KMS-11 (cell line): ENCODE data around the gene VWA3B.
"Not testable (repeated sequence)": the region's sequence is repeated elsewhere in the genome, so short reads cannot be mapped to it uniquely, and the experiment has no call there.

Source experiments
- H2AFZ ChIP-seq: fragments of 200-600 bp; sonication (generic); 2 replicates; pipeline ENCODE4 v1.6.1; 2016; ENCODE audit warnings: antibody characterized with exemption, mixed run types, low read depth
- H3K27ac ChIP-seq: fragments of 200-600 bp; sonication (generic); 2 replicates; pipeline ENCODE4 v1.6.1; 2016; ENCODE audit warnings: mild to moderate bottlenecking, mixed run types
- H3K27me3 ChIP-seq: fragments of 200-600 bp; sonication (generic); 2 replicates; pipeline ENCODE4 v1.6.1; 2017; ENCODE audit warnings: mild to moderate bottlenecking, low read depth, mixed run types, moderate library complexity; ENCODE audit not compliant: insufficient read depth
- H3K36me3 ChIP-seq: fragments of 200-600 bp; sonication (generic); 2 replicates; pipeline ENCODE4 v1.6.1; 2017; ENCODE audit warnings: mild to moderate bottlenecking, mixed run types; ENCODE audit not compliant: insufficient read depth
- H3K4me1 ChIP-seq: fragments of 200-600 bp; sonication (generic); 2 replicates; pipeline ENCODE4 v1.6.1; 2016; ENCODE audit warnings: mild to moderate bottlenecking, low read depth, mixed run types; ENCODE audit not compliant: poor library complexity, severe bottlenecking
- H3K4me2 ChIP-seq: fragments of 200-600 bp; sonication (generic); 2 replicates; pipeline ENCODE4 v1.7.0; 2016; ENCODE audit warnings: mild to moderate bottlenecking, mixed run types
- H3K4me3 ChIP-seq: fragments of 200-600 bp; sonication (generic); IDR thresholded peaks from 2 replicates; pipeline ENCODE4 v1.6.1; 2017; ENCODE audit warnings: low read depth, low read length, mixed read lengths; ENCODE audit not compliant: insufficient read depth
- H3K79me2 ChIP-seq: fragments of 200-600 bp; sonication (generic); 2 replicates; pipeline ENCODE4 v1.6.1; 2016; ENCODE audit warnings: low read depth, mixed run types; ENCODE audit not compliant: insufficient read depth
- H3K9ac ChIP-seq: fragments of 200-600 bp; sonication (generic); 2 replicates; pipeline ENCODE4 v1.6.1; 2016; ENCODE audit warnings: mild to moderate bottlenecking, mixed run types
- H4K20me1 ChIP-seq: fragments of 200-600 bp; sonication (generic); 2 replicates; pipeline ENCODE4 v1.6.1; 2016; ENCODE audit warnings: mild to moderate bottlenecking, mixed run types; ENCODE audit not compliant: insufficient read depth
- TF ChIP-seq, protein P1 (sequence below): fragments of 200-600 bp; sonication (generic); conservative IDR thresholded peaks from 2 replicates; pipeline ENCODE4 v1.6.1; 2017; ENCODE audit warnings: low read depth, mild to moderate bottlenecking, antibody characterized with exemption, low read length, moderate library complexity, mixed read lengths

The VWA3B gene

DNA sequence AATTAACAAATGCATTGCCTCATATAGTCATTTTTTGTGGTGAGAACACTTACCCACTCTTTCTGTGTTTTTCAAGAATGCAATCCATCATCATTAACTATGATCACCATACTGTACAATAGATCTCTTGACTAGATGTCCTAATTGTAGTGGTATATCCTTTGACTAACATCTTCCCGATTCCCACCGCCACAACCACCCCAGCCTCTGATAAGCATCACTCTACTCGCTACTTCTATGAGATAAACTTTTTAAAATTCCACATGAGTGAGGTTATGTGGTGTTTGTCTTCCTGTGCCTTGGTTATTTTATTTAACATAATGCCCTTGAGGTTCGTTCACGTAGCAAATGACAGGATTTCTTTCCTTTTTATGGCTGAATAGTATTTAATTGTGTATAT is 6.6 kb downstream of the VWA3B start:
- Histone ChIP-seq H3K27ac (no peak overlapping the region), H3K36me3 (no peaks in the 10 kb centered on the region), H3K9ac (no peak overlapping the region), H4K20me1 (no peaks in the 10 kb centered on the region), H3K4me3 (no peak overlapping the region), H2AFZ (no peak overlapping the region), H3K4me1 (no peaks in the 10 kb centered on the region), H3K4me2 (no peak overlapping the region), H3K27me3 (no peaks in the 10 kb centered on the region), H3K79me2 (no peaks in the 10 kb centered on the region)
- TF ChIP-seq, protein P1, sequence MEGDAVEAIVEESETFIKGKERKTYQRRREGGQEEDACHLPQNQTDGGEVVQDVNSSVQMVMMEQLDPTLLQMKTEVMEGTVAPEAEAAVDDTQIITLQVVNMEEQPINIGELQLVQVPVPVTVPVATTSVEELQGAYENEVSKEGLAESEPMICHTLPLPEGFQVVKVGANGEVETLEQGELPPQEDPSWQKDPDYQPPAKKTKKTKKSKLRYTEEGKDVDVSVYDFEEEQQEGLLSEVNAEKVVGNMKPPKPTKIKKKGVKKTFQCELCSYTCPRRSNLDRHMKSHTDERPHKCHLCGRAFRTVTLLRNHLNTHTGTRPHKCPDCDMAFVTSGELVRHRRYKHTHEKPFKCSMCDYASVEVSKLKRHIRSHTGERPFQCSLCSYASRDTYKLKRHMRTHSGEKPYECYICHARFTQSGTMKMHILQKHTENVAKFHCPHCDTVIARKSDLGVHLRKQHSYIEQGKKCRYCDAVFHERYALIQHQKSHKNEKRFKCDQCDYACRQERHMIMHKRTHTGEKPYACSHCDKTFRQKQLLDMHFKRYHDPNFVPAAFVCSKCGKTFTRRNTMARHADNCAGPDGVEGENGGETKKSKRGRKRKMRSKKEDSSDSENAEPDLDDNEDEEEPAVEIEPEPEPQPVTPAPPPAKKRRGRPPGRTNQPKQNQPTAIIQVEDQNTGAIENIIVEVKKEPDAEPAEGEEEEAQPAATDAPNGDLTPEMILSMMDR = no peak

DNA sequence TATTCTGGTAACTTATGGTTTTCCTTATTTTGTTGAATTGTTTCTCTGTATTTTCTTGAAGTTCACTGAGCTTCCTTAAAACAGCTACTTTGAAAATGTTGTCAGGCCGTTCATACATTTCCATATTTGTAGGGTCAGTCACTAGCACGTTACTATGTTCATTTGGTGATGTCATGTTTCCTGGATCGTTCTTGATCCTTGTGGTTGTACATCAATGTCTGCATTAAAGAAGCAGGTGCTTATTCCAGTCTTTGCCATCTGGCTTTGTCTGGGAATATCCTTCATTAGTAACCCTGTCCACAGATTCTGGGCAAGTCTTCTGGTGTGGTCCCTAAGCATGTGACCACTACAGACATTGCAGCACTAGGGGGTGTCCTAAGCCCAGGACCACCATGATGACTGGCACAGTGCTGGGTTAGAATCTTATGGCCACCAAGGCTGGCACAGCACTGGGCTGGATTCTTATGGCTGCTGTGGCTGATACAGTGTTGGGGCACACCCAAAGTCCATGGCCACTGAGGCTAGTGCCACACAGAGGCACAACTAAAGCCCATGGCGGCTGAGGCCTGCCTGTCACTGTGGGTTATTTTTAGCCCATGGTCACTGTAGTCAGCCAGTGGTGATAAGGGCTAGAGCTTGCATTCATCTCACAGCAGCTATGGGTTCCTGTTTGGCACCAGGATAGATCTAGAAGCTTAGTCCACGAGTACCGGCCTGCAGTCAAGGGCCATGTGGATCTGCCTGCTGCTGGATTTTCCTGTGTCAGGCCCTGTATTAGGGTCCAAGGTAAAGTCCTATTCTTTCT is 13.2 kb downstream of the VWA3B start:
- Histone ChIP-seq H3K79me2 (no peaks in the 10 kb centered on the region), H3K27ac (no peak overlapping the region), H3K36me3 (no peaks in the 10 kb centered on the region), H3K4me1 (no peaks in the 10 kb centered on the region), H2AFZ (no peak overlapping the region), H3K4me3 (no peak overlapping the region), H3K9ac (no peak overlapping the region), H4K20me1 (no peaks in the 10 kb centered on the region), H3K4me2 (no peak overlapping the region), H3K27me3 (no peaks in the 10 kb centered on the region)
- TF ChIP-seq, protein P1 = no peak

DNA sequence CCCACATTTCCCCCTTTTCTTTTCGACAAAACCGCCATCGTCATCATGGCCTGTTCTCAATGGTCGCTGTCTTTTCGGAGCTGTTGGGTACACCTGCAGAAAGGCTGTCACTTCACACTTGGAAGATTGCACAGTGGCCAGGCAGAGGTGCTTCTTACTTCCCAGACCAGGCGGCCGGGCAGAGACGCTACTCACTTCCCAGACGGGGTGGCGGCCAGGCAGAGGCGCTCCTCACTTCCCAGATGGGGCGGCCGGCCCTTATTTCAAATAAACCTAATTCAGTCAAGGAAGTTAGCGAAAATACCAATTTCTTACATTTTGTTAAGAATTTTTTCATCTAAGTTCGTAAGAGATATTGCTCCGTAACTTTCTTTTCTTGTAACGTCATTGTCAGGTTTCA is 15.3 kb downstream of the VWA3B start:
- not testable (repeated sequence) for H3K27me3 ChIP-seq, H3K27ac ChIP-seq, H3K79me2 ChIP-seq, H3K36me3 ChIP-seq, H2AFZ ChIP-seq, H3K4me2 ChIP-seq, H3K4me1 ChIP-seq, H3K9ac ChIP-seq, H4K20me1 ChIP-seq, H3K4me3 ChIP-seq

DNA sequence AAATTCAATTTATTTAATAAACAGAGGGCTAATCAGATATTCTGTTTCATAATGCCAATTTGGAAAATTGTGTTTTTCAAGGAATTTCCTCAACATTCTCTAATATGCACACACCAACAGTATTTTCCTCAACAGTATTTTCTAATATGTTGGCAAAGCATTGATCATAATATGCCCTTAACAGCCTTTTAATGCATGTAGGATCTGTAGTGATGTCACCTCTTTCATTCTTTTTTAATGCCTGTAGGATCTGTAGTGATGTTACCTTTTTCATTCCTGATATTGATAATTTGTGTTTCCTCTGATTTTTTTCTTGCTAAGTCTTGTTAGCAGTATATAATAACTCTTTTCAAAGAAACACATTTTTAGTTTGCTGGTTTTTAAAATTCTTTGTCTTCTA is 15.9 kb downstream of the VWA3B start:
- Histone ChIP-seq H3K79me2 (no peaks in the 10 kb centered on the region), H2AFZ (no peak overlapping the region), H3K4me1 (no peaks in the 10 kb centered on the region), H3K9ac (no peak overlapping the region), H3K4me2 (no peak overlapping the region), H3K4me3 (no peak overlapping the region), H3K27me3 (no peaks in the 10 kb centered on the region), H3K36me3 (no peaks in the 10 kb centered on the region), H4K20me1 (no peaks in the 10 kb centered on the region), H3K27ac (no peak overlapping the region)
- TF ChIP-seq, protein P1 = no peak

DNA sequence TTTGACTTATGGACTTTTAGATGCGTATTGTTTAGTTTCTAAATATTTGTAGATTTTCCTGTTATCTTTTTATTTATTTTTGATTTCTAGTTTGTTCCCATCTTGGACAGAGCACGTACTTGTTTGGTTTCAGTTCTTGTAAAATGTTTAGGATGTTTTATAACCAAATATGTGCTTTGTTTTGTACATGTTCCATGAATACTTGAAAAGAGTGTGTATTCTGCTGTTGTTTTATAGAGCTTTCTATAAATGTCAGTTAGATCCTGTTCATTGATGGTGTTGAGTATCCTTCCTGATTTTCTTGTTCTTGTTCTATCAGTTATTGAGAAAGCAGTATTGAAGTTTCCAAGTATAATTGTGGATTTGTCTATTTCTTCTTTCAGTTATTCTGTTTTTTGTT is 21.1 kb downstream of the VWA3B start:
- no peak overlapping the region for H3K9ac ChIP-seq
- TF ChIP-seq, protein P1 = no peak
- H3K79me2 ChIP-seq = no peaks in the 10 kb centered on the region
- no peaks in the 10 kb centered on the region for H3K36me3 ChIP-seq
- no peak overlapping the region for H3K4me3 ChIP-seq
- H3K4me1 ChIP-seq = no peaks in the 10 kb centered on the region
- no peaks in the 10 kb centered on the region for H4K20me1 ChIP-seq
- no peak overlapping the region for H2AFZ ChIP-seq
- no peak overlapping the region for H3K27ac ChIP-seq
- no peak overlapping the region for H3K4me2 ChIP-seq
- H3K27me3 ChIP-seq = no peaks in the 10 kb centered on the region
